T-helper 2 cell treated with Interferon-gamma antibody and Interleukin-4, amounts not matched to agents 100 ng/mL and 5 ng/mL, for 36 hours (primary cell): ENCODE data around the gene CATSPERD. TPM values are rescaled to one million over a fixed set of nuclear protein-coding genes. Genes with fewer than 3 reads are reported as not detected.

Source experiments
- intact Hi-C: fragments of 100-400 bp; cut with micrococcal nuclease; formaldehyde crosslinking; loops from one replicate; pipeline ENCODE4 v1.15.1; 2023
- total RNA-seq: library from RNA; stranded (reverse); gene quantifications from 2 replicates; pipeline ENCODE4 v1.2.3, GENCODE V29; 2022

CATSPERD gene
- total RNA-seq, 1 donor from 2014 or later = not detected

- intact Hi-C loops = no loop called here
These were observed 62.8 kb downstream of the CATSPERD start for GRCh38 chr19:5782945-5783919.

DNA sequence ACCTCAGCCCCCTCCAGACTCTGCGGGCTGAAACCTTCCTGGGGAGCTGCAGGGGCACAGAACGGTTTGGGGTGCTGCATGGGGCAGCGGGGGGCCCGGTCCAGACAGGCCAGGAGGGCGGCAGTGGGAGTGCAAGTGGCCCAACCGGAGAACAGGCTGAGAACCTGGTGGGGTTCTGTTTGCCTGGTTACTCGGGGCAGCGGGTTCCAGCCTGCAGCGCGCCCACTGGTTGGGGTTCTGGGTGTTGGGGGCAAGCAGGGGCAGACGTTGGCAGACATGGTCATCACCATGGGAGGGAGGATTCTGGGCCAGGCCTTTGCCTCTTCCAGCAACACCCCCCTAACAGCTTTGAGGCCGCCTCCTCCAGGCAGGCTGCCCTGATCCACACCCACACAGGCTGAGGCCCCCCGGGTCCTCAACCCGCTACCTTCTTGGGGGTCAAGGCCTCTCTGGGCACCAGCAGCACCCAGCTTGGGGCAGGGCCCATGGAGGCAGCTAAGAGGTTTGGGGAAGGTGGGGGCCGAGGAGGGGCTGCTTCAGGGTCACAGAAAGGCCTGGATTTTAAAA is 64.2 kb downstream of the CATSPERD start, which contains the start of gene PRR22:
Gene PRR22, minus strand, starts transcription at position 166 of the 567 bp plus-strand sequence. Its CDS starts 86 bp downstream, at position 80.
- intact Hi-C loops = no loop called here

DNA sequence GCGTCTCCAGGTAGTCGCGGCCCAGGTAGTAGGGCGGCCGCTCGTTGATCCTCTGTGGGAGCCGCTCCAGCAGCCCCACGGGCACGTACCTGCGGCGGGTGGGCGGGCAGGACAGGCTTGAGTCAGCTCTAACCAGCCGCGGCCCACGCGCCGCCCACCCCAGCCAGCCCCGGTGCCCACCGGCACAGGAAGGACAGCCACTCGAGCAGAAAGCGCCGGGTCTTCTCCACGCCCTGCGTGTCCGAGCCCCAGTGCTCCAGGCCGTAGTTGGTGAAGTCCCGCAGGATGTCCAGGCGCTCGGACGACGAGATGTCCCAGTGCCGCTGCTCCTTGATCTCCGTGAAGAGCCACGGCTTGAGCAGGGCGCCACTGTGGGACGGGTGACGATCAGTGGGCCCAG is 65.0 kb downstream of the CATSPERD start:
- intact Hi-C loops = no loop called here

DNA sequence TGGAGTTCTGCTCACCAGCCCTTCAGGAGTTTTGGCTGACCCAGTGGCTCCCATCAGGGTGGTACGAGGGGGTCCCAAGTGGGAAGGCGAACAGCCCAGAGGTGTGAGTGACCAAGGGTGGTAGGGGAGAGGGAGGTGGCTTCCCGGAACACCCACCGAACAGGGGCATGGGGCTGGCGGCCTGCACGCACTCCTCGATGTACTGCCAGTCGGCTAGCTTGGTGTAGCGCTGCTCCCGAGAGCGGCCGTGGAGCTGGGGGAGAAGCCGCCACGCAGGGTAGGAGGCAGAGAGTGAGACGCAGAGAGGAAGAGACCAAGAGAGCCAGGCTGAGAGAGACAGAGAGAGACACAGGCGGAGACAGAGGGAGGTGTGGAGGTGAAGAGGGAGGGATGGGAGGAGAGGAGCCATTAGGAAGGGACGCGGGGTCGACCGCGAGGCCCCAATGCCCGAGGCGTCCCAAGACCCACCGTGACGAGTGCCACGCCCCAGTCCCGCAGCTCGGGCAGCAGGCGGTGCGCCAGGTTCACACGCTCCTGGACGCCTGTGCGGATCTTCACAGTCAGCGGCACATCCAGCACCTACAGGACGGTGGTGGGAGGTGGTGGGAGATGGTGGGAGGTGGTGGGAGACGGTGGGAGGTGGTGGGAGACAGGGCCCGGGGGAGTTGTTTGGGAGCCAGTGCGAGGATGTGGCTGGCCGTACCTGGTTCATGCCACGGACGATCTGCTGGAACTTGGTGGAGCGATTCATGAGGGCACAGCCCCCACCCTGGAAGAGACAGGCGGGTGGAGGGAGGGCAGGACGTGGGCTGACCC is 66.4 kb downstream of the CATSPERD start:
- intact Hi-C loops = no loop called here

- intact Hi-C loops = no loop called here
These were observed 67.2 kb downstream of the CATSPERD start for GRCh38 chr19:5787409-5788182.

- intact Hi-C loops = no loop called here
These were observed 68.0 kb downstream of the CATSPERD start for GRCh38 chr19:5788422-5788821.

GRCh38 chr19:5789351-5789761 is 68.9 kb downstream of the CATSPERD start:
- intact Hi-C loops = no loop called here

GRCh38 chr19:5789886-5790558 is 69.6 kb downstream of the CATSPERD start:
- intact Hi-C loops = loop anchor here (1.0 to 2.0 kb wide), 6 partner anchors 38 to 189 kb away; partner anchors contain the start of genes CATSPERD, LONP1, MICOS13 and RANBP3

- intact Hi-C loops = loop anchor here (1.0 to 2.0 kb wide), 6 partner anchors 37 to 188 kb away; partner anchors contain the start of genes CATSPERD, LONP1, MICOS13 and RANBP3
These were observed 70.4 kb downstream of the CATSPERD start, which contains the start of gene DUS3L for GRCh38 chr19:5790559-5791520. DUS3L (minus strand) TSS chr19:5791163; CDS start chr19:5791141, 22 bp downstream.

- intact Hi-C loops = no loop called here
These were observed 71.8 kb downstream of the CATSPERD start for GRCh38 chr19:5792224-5792623.

- intact Hi-C loops = no loop called here
These were observed 72.8 kb downstream of the CATSPERD start for GRCh38 chr19:5793188-5793587.

- intact Hi-C loops = no loop called here
These were observed 75.0 kb downstream of the CATSPERD start for GRCh38 chr19:5795382-5795919.

- intact Hi-C loops = no loop called here
These were observed 77.8 kb downstream of the CATSPERD start for GRCh38 chr19:5798244-5798643.

- intact Hi-C loops = no loop called here
These were observed 79.1 kb downstream of the CATSPERD start for GRCh38 chr19:5799247-5800241.

GRCh38 chr19:5800361-5801270 is 80.2 kb downstream of the CATSPERD start:
- intact Hi-C loops = no loop called here
